HG03378 (cell line): ENCODE results near the gene TTC9B.

Experiments used
- ATAC-seq: cut with Tn5 transposase; IDR thresholded peaks from one replicate; pipeline ENCODE4 v1.9.1; 2021; ENCODE audit warnings: mild to moderate bottlenecking, moderate library complexity; ENCODE audit not compliant: unreplicated experiment

Gene TTC9B

DNA sequence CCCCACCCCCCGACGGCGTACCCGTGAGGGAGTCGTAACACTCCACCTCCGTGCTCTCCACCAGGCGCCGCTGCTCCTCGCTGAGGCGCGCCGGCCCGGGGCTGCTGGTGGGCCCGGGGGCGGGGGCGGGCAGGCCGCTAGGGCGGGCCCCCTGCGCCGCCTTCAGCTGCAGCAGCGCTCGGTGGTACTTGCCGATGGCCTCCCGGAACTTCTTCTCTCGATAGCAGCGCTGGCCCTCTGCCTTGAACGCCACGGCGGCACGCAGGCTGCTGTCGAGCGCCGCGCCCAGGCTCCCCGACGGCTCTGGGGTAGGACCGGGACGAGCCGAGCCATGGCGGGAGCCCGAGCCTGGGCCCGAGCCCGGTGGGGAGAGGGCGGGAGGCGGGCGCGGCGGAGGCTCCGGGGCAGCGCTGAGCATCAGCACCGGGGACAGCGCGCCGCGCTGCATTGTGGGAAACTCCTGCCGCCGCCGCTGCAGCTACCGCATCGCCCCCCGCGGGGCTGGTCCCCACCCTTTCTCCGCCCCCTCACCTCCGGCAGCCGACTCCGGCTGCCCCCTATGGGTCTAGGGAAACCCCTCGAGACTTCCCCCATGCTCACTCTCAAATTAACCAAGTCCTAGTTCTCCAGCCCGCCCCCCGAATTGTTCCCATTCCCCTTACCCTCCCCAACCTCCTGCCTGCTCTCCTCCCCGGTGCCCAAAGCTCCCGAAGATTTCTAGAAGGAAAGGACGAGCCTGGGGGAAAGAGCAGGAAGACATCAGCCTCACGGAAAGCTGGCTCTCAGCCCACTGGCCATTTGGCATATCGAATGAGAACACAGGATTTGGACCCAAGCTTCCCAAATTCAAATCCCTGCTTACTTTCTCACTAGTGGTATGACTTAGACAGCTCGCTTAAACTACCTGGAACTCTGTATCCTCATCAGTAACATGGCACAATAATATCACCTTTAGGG is at the start of gene TTC9B:
Gene TTC9B, minus strand, starts transcription at position 451 of the 957 bp plus-strand sequence. Its CDS starts 3 bp downstream, at position 448.
- ATAC-seq, result no peak

- no peak for ATAC-seq
These were observed 49.4 kb upstream of the TTC9B start for GRCh38 chr19:40267601-40267997.

DNA sequence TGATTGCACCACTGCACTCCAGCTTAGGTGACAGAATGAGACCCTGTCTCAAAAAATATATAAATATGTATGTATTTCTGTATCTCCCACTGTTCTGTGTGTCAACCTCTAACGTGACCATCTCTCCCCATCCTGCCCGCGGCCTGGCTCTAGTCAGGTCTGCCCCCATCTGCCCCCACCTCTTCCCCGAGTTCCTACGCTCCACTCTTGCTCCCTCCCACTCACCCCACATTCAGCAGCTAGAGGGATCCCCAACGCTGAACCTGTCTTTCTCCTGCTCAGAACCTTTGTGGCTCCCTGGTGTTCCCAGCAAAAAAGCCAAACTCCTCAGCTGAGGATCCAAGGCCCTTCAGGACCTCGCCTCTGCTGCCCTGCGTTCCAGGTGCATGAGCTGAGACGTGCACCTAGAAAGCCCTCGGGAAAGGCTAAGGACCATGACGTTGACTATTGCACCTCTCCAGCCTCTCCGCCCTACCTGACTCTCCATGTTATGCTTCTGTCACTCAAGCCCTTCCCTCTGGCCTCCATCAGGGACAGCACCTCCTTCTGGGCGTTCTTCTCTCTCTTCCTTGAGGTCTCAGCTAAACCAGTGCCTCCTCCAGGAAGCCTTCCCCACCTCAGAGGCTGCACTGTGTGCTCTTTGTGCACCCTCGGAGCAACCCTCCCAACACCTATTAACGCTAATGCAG is 48.9 kb upstream of the TTC9B start:
- ATAC-seq, result no peak

DNA sequence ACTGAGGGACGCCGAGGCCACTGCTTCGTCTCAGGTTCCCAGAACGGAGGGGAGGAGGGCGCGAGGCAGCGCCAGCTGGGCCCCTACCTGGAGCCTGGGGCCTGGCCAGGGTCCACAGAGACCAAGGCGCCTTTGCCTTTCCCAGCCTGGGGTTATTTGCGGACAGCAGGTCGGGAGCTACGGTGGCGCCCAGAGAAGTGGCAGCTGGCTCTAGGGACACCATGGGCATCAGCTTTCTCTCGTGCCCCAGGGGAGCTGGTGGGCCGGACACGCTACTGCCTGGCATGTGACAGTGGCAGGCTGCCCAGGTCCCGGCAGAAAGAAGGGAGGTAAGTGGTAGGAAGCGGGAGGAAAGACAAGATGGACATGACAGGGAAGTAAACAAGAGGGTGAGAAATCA is 47.9 kb upstream of the TTC9B start:
- no peak for ATAC-seq

DNA sequence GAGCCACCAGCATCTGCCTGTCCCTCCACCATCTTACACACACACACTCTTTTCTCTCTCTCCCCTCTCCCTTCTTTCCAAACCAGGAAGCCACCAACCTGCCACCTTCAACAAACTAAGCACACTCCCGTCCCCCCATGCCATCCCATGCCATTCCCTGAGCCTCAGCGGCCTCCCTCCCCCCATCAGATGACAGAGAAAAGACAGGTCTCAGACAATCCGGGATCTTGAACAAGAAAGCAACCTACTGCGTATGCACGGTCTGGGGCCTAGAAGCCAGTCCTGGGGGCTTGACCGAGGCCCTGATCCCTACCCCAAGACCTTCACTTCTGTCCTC is 47.5 kb upstream of the TTC9B start:
- no peak for ATAC-seq

- ATAC-seq, result no peak
These were observed 47.0 kb upstream of the TTC9B start for GRCh38 chr19:40265055-40265762.

DNA sequence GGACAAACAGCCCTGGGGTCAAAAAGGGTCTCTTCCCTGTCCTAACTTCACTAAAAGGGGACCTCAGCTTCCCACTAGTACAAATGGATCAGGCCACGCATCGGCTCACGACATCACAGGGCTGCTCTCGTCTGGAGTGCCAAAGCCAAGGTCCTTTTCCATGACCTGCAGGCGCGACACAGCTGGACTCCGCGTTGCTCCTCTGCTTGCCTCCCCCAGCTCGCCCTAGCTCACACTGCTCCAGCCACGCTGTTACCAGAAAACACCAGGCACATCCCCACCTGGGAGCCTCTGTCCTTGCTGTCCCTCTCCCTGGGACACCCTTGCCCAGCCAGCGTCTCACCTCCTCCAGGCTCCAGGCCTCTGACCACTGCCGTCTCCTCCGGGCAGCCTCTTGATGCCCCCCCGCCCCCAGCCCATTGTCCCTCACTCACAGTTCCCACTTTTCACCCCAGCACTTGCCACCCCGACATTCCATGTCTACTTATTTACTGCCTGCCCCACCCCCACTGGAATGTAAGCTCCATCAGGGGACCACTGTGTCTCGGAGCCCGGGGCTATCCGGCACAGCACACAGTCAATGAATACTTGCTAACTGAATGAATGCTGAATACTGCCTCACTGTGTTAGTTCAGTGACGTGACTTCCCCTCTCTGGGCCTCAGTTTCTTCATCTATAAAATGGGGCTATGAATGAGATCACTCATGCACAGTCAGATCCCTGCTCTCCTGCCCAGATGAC is 46.3 kb upstream of the TTC9B start:
- ATAC-seq, result no peak

GRCh38 chr19:40263440-40264313 is 45.5 kb upstream of the TTC9B start:
- no peak for ATAC-seq

DNA sequence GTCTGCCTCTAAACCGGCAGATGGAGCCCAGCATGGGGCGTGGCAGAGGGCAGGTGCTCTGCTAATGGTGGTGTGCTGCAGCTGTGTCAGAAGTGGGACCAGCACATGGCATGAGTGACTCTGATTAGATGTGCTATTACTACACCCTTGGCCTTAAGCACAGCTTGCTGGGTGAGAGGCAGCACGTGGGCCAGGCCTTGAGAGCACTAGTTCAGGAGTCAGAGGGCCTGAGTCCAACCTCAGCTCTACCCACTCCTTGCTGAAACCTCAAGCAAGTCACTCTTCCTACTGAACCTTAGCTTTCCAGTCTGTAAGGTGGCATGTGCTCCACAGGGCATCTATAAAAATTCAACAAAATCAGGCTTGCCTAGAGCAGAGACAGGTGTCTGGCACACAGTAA is 44.2 kb upstream of the TTC9B start:
- ATAC-seq, result no peak

- ATAC-seq, result no peak
These were observed 43.4 kb upstream of the TTC9B start for GRCh38 chr19:40261631-40262030.

- no peak for ATAC-seq
These were observed 38.9 kb upstream of the TTC9B start for GRCh38 chr19:40257096-40257517.

- ATAC-seq, result no peak
These were observed 38.3 kb upstream of the TTC9B start for GRCh38 chr19:40256512-40256911.

GRCh38 chr19:40255619-40256166 is 37.5 kb upstream of the TTC9B start:
- ATAC-seq, result no peak

GRCh38 chr19:40254714-40255418 is 36.7 kb upstream of the TTC9B start:
- ATAC-seq, result no peak

GRCh38 chr19:40253611-40254092 is 35.5 kb upstream of the TTC9B start:
- no peak for ATAC-seq

- ATAC-seq, result no peak
These were observed 34.2 kb upstream of the TTC9B start for GRCh38 chr19:40252395-40252794.

DNA sequence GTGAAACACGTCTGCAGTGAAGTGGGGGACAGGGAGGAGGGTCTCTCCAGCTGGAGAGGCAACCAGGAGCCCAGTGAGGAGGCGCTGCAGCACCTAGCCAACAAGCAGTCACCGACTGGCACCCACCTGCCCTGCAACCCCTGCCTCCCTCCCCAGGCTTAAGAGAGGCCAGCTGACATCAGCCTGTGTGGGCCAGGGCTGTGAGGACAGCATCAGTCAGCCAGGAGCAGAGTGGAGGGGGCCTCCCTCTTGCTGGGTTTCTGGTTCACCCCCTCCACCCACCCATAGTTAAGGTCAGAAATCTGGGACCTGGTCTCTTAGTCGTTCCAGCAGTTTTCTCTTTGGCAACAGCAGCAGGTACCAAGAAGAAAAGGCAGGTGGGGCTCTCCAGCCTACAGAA is 33.8 kb upstream of the TTC9B start:
- ATAC-seq, result no peak

GRCh38 chr19:40251244-40251643 is 33.1 kb upstream of the TTC9B start:
- no peak for ATAC-seq

- no peak for ATAC-seq
These were observed 31.6 kb upstream of the TTC9B start for GRCh38 chr19:40249781-40250180.
